ENCODE results near the gene RIC8B. TPM values are rescaled to one million over a fixed set of nuclear protein-coding genes. Genes with fewer than 3 reads are reported as not detected.

The RIC8B gene, protein sequence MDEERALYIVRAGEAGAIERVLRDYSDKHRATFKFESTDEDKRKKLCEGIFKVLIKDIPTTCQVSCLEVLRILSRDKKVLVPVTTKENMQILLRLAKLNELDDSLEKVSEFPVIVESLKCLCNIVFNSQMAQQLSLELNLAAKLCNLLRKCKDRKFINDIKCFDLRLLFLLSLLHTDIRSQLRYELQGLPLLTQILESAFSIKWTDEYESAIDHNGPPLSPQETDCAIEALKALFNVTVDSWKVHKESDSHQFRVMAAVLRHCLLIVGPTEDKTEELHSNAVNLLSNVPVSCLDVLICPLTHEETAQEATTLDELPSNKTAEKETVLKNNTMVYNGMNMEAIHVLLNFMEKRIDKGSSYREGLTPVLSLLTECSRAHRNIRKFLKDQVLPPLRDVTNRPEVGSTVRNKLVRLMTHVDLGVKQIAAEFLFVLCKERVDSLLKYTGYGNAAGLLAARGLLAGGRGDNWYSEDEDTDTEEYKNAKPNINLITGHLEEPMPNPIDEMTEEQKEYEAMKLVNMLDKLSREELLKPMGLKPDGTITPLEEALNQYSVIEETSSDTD
- 5.5 and 9.0 TPM in 2 replicates for total RNA-seq

DNA sequence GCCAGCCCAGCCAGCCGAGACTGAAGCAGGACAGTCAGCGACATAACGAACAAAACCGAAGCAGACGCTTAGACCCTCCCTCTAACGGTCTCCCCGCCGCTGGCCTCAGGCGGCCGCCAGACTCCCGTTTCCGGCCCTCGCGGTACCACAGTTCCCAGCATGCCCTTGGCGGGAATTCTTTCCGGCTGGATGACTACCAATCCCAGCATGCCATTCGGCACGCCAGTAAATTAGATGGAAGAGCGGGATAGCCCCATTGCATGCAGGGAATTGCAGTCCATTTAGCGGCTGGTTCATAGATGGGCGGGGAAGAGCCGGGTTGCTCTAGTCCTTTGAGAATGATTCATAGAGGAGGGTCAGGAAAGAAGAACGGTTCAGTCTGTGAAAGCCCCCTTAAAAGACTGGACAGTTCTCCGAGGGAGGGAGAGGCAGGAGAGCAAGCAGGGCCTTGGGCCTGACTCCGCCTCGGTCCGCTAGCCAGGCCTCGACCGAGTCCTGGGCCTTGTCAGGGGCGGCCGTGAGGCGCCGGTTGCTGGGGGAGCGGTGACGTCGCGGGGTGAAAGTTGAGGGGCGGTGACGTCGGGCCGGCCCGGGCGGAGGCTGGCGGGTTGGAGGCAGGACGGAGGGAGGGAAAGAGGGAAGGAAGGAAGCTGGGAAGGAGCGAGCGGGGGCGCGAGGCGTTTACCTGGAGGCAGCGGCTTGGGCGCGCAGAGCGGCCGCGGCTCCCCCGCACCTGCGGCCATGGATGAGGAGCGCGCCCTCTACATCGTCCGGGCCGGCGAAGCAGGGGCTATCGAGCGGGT lies at the start of gene RIC8B:
Gene RIC8B (plus strand): TSS at position 678 of the 803 bp plus-strand sequence. CDS start 64 bp downstream, at position 742.

Other genes with a start within 250 kb of the RIC8B start
- gene RFX4, start 191.7 kb upstream of the RIC8B start, total RNA-seq, result not detected in 2 replicates
- 44.5 and 48.4 TPM in 2 replicates for gene TMEM263, start 181.2 kb downstream of the RIC8B start, total RNA-seq
- 5.0 and 5.7 TPM in 2 replicates for gene MTERF2, start 212.5 kb downstream of the RIC8B start, total RNA-seq